Activated effector memory CD4-positive, alpha-beta T cell treated with Interleukin-2 at 50 U/mL for 16 hours (primary cell): Measurements from ENCODE around the gene FBXW8.
"Not testable (repeated sequence)": the region's sequence is repeated elsewhere in the genome, so short reads cannot be mapped to it uniquely, and the experiment has no call there.

Source experiments
- DNase-seq: peaks from one replicate; pipeline ENCODE4 v3.0.0-alpha.2; 2020

FBXW8 gene

GRCh38 chr12:117042862-117043261 is 132.1 kb downstream of the FBXW8 start:
- DNase-seq = no peak

- DNase-seq = no peak
Measured at GRCh38 chr12:117044311-117044710, 133.6 kb downstream of the FBXW8 start.

- DNase-seq = no peak
Measured at GRCh38 chr12:117044790-117045159, 134.0 kb downstream of the FBXW8 start.

GRCh38 chr12:117045160-117046010 is 134.6 kb downstream of the FBXW8 start:
- no peak for DNase-seq

- no peak for DNase-seq
Measured at GRCh38 chr12:117046011-117046369, 135.2 kb downstream of the FBXW8 start.

- DNase-seq = no peak
Measured at GRCh38 chr12:117046425-117046824, 135.7 kb downstream of the FBXW8 start.

- DNase-seq = no peak
Measured at GRCh38 chr12:117046861-117047530, 136.2 kb downstream of the FBXW8 start.

GRCh38 chr12:117047810-117048584 is 137.2 kb downstream of the FBXW8 start:
- no peak for DNase-seq

- no peak for DNase-seq
Measured at GRCh38 chr12:117048585-117048904, 137.8 kb downstream of the FBXW8 start.

- DNase-seq = no peak
Measured at GRCh38 chr12:117049295-117049694, 138.5 kb downstream of the FBXW8 start.

- no peak for DNase-seq
Measured at GRCh38 chr12:117050060-117050459, 139.3 kb downstream of the FBXW8 start.

GRCh38 chr12:117051380-117051779 is 140.6 kb downstream of the FBXW8 start:
- no peak for DNase-seq

GRCh38 chr12:117052386-117053049 is 141.8 kb downstream of the FBXW8 start:
- DNase-seq = no peak

- no peak for DNase-seq
Measured at GRCh38 chr12:117053050-117053400, 142.3 kb downstream of the FBXW8 start.

GRCh38 chr12:117053597-117054201 is 142.9 kb downstream of the FBXW8 start:
- no peak for DNase-seq

- no peak for DNase-seq
Measured at GRCh38 chr12:117054279-117054678, 143.5 kb downstream of the FBXW8 start.

GRCh38 chr12:117057626-117058025 is 146.9 kb downstream of the FBXW8 start:
- DNase-seq = not testable (repeated sequence)

- DNase-seq = no peak
Measured at GRCh38 chr12:117058442-117059072, 147.8 kb downstream of the FBXW8 start.

GRCh38 chr12:117059156-117059555 is 148.4 kb downstream of the FBXW8 start:
- no peak for DNase-seq

- DNase-seq = no peak
Measured at GRCh38 chr12:117060246-117060928, 149.6 kb downstream of the FBXW8 start.

GRCh38 chr12:117060929-117061305 is 150.2 kb downstream of the FBXW8 start:
- no peak for DNase-seq

GRCh38 chr12:117061555-117062079 is 150.9 kb downstream of the FBXW8 start:
- DNase-seq = no peak
